HepG2 (cell line): ENCODE measurements around the gene ARHGAP26. TPM values are rescaled to one million over a fixed set of nuclear protein-coding genes. Genes with fewer than 3 reads are reported as not detected.

ENCODE experiments used
- ATAC-seq: fragments of 200-7000 bp; cut with Tn5 transposase; 3 replicates; pipeline ENCODE4 v1.9.1; 2020; ENCODE audit warnings: mild to moderate bottlenecking, moderate library complexity
- BruUV-seq: library from RNA; stranded (reverse); fragments of 400-500 nt; replicated peaks from 2 replicates; lab custom pipeline; 2021; lab: Mats Ljungman, UMichigan
- CTCF ChIA-PET: fragments of 300-600 bp; formaldehyde crosslinking; extraction: SDS; loops from one replicate; lab custom pipeline; 2021; ENCODE audit warnings: low total read pairs, inconsistent platforms, low intra/inter-chr PET ratio; lab: Yijun Ruan, JAX
- POLR2A ChIA-PET: fragments of 350-600 bp; sonication (Branson Sonifier 250); formaldehyde crosslinking; loops from one replicate; lab custom pipeline; 2020; ENCODE audit warnings: antibody characterized with exemption, inconsistent platforms; lab: Yijun Ruan, JAX
- DNase-seq: peaks from one replicate; pipeline ENCODE4 v3.0.0-alpha.2; 2015; ENCODE audit warnings: low spot score
- FAIRE-seq: peaks from 3 replicates; lab custom pipeline; 2011; peaks lifted over from hg19 to GRCh38; lab: Jason Lieb, UNC
- H2AFZ ChIP-seq: one replicate; pipeline ENCODE4 v1.6.1; 2011; ENCODE audit warnings: low read length, inconsistent platforms
- H3K27ac ChIP-seq: fragments of 300-600 bp; 3 replicates; pipeline ENCODE4 v1.8.0; 2011; ENCODE audit warnings: mixed run types, mild to moderate bottlenecking, mixed read lengths, low read length, inconsistent platforms; ENCODE audit not compliant: insufficient read depth; ENCODE audit errors: extremely low read length
- H3K27me3 ChIP-seq, 2 experiments: fragments of 200-600 bp in 1 of 2; 2 replicates in 1 of 2; 3 replicates in 1 of 2; pipeline versions ENCODE4 v1.6.0 to v1.8.0; 2011; ENCODE audit warnings: low read length in 2 of 2, mild to moderate bottlenecking in 2 of 2, moderate library complexity in 2 of 2, inconsistent platforms in 1 of 2; ENCODE audit not compliant: insufficient read depth in 2 of 2, control insufficient read depth in 1 of 2
- H3K36me3 ChIP-seq, 2 experiments: fragments of 200-600 bp in 1 of 2; replicated peaks in 1 of 2; 2 replicates in 1 of 2; 3 replicates in 1 of 2; pipeline versions ENCODE4 v1.5.1 to v1.8.0; 2011; ENCODE audit warnings: low read length in 2 of 2, inconsistent platforms in 1 of 2; ENCODE audit not compliant: insufficient read depth in 2 of 2, control insufficient read depth in 1 of 2
- H3K4me1 ChIP-seq: 2 replicates; pipeline ENCODE4 v1.5.1; 2012; ENCODE audit warnings: low read length, inconsistent platforms; ENCODE audit not compliant: insufficient read depth
- H3K4me2 ChIP-seq: 2 replicates; pipeline ENCODE4 v1.6.0; 2011; ENCODE audit warnings: low read depth, low read length, inconsistent platforms
- H3K4me3 ChIP-seq, 3 experiments: fragments of 200-600 bp in 1 of 3; sonication (generic), shearing (Covaris generic) in 1 of 3; replicated peaks in 1 of 3; 2 replicates each; pipeline ENCODE4 v1.5.1; 2011 to 2016; ENCODE audit warnings: low read length in 3 of 3, inconsistent platforms in 2 of 3, low read depth in 2 of 3, mild to moderate bottlenecking in 2 of 3, control low read depth in 1 of 3, mixed read lengths in 1 of 3; ENCODE audit not compliant: insufficient read depth in 1 of 3
- H3K79me2 ChIP-seq: one replicate; pipeline ENCODE4 v1.6.1; 2011; ENCODE audit warnings: low read length, inconsistent platforms; ENCODE audit not compliant: insufficient read depth
- H3K9ac ChIP-seq: 2 replicates; pipeline ENCODE4 v1.6.0; 2011; ENCODE audit warnings: mild to moderate bottlenecking, low read depth, low read length, inconsistent platforms; ENCODE audit not compliant: insufficient read depth
- H3K9me3 ChIP-seq: 2 replicates; pipeline ENCODE4 v1.5.1; 2012; ENCODE audit warnings: mild to moderate bottlenecking, low read length
- H4K20me1 ChIP-seq: 2 replicates; pipeline ENCODE4 v1.6.0; 2011; ENCODE audit warnings: inconsistent platforms, mild to moderate bottlenecking, low read length, moderate library complexity; ENCODE audit not compliant: insufficient read depth
- CBX2 ChIP-seq, 2 experiments: fragments of 200-600 bp in 1 of 2; sonication (generic); formaldehyde crosslinking in 1 of 2; IDR thresholded peaks; 2 replicates each; pipeline versions ENCODE4 v1.7.0 to v1.8.1; 2018 to 2022; ENCODE audit warnings: low read depth in 2 of 2, low read length in 1 of 2, mild to moderate bottlenecking in 1 of 2, missing genetic modification reagents in 1 of 2
- MTA3 ChIP-seq: sonication (generic); formaldehyde crosslinking; IDR thresholded peaks from 2 replicates; pipeline ENCODE4 v1.4.0; 2020; ENCODE audit warnings: missing genetic modification reagents
- ZNF30 ChIP-seq: sonication (generic); formaldehyde crosslinking; IDR thresholded peaks from 2 replicates; pipeline ENCODE4 v1.5.0; 2020; ENCODE audit warnings: mild to moderate bottlenecking, missing genetic modification reagents
- WGBS: methylation state at CpG from one replicate; pipeline ENCODE4 v1.1.6; 2017; ENCODE audit warnings: low lambda C conversion rate; 5-methylcytosine and 5-hydroxymethylcytosine counted together
- in situ Hi-C: cut with HindIII; loops from 2 replicates; pipeline ENCODE4 v1.10.0; 2017; ENCODE audit warnings: low pct_unique_long_range_greater_than_20kb; ENCODE audit not compliant: extremely low pct_ligation_motif_present
- intact Hi-C: fragments of 100-400 bp; cut with micrococcal nuclease; formaldehyde crosslinking; loops from one replicate; pipeline ENCODE4 v1.10.0; 2022; ENCODE audit not compliant: unreplicated experiment
- polyA plus RNA-seq, 8 experiments: library from polyadenylated mRNA; depleted of rRNA in 3 of 8; stranded (reverse) in 7 of 8; unstranded in 1 of 8; fragments of >200 nt; fragmentation: Illumina TruSeq in 4 of 8; extraction: Trizol in 4 of 8; gene quantifications; 2 replicates each; pipeline versions ENCODE4 v1.2.1 to v1.2.3, GENCODE V29; 2011 to 2016; ENCODE audit warnings: low read depth in 4 of 8, missing spikeins in 1 of 8, mixed read lengths in 1 of 8; ENCODE audit not compliant: insufficient read depth in 1 of 8
- total RNA-seq, 5 experiments: library from RNA; depleted of rRNA; stranded (reverse); fragments of >200 nt; fragmentation: Illumina TruSeq; extraction: Trizol; gene quantifications; 2 replicates each; pipeline ENCODE4 v1.2.3, GENCODE V29; 2016; ENCODE audit warnings: low read depth in 1 of 5
- TF ChIP-seq, protein P1 (sequence below): sonication (generic); formaldehyde crosslinking; IDR thresholded peaks from 2 replicates; pipeline ENCODE4 v1.5.1; 2020; ENCODE audit warnings: missing genetic modification reagents, mild to moderate bottlenecking, borderline replicate concordance

The ARHGAP26 gene
- total and polyA plus RNA-seq, 2 of the 13 experiments (the other 11 are each of a cell fraction or from before 2014, with no cell fraction given), result 9.6 to 18.2 TPM

DNA sequence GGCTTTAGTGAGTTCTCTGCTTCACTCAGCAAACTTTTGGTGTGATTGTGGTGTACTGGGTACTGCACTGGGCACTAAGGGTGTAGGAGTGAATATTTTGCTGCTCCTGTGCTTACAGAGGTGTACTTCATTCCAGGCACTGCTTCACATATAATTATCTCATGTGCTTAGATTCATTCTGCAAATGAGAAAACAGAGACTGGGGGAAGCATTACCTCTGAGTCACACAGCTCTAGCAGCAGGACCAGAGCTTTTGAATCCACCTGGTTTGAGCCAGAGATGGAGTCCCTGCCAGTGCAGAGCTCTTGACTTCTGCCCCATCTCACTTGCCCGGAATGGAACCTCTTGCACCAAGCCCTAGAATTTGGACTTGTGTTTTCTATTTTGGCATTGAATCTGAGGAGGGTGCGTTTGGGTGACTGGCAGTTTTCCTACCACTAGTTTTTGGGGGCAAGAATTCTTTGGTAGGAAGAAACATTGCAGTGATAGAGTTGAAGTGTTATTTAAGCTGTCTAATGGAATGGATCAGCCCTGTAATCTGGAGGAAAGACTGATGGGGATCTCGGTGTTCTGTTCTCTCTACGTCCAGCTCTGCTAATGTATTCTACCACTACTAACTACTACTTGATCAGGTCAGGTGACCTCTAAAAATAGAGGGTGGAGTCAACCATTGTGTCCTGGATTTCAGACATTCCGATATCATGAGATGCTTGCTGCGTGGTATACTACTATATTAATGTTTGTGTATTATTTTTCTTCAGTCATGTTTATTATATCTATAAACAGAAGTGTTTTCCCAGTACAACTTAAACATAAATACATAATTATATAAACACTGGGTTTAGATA, 2.5 kb downstream of the ARHGAP26 start:
- FAIRE-seq (no peak), DNase-seq (no peak), ATAC-seq (no peak)
- H3K9ac ChIP-seq, result no peak overlapping the region
- no peak overlapping the region for H2AFZ ChIP-seq
- H3K36me3 ChIP-seq, result no peaks in the 10 kb centered on the region; a peak in 1 of 5 replicates
- intact Hi-C loops, result no loop called here
- H3K27ac ChIP-seq, result no peak overlapping the region
- no peak for TF ChIP-seq ZNF30
- TF ChIP-seq CBX2 (IDR thresholded peaks at IDR 0.05; ENCODE audit: low read depth, low read length), result no peak
- TF ChIP-seq CBX2 (CRISPR knock-in tag; IDR thresholded peaks at IDR 0.05; ENCODE audit: low read depth), result no peak
- no peak for TF ChIP-seq MTA3 (CRISPR knock-in tag)
- TF ChIP-seq, protein P1, sequence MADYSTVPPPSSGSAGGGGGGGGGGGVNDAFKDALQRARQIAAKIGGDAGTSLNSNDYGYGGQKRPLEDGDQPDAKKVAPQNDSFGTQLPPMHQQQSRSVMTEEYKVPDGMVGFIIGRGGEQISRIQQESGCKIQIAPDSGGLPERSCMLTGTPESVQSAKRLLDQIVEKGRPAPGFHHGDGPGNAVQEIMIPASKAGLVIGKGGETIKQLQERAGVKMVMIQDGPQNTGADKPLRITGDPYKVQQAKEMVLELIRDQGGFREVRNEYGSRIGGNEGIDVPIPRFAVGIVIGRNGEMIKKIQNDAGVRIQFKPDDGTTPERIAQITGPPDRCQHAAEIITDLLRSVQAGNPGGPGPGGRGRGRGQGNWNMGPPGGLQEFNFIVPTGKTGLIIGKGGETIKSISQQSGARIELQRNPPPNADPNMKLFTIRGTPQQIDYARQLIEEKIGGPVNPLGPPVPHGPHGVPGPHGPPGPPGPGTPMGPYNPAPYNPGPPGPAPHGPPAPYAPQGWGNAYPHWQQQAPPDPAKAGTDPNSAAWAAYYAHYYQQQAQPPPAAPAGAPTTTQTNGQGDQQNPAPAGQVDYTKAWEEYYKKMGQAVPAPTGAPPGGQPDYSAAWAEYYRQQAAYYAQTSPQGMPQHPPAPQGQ (CRISPR knock-in tag), result no peak
- H3K9me3 ChIP-seq, result no peaks in the 10 kb centered on the region
- ChIA-PET CTCF (interaction anchor here (1.3 kb wide), 1 partner anchor 108 kb away, joined by 6 read pairs; no protein-coding TSS in a partner anchor), POLR2A (interaction anchor here (2.6 kb wide), 1 partner anchor 61 kb away, joined by 12 read pairs; no protein-coding TSS in a partner anchor)
- H3K27me3 ChIP-seq, result peaks cover 0 to 8% of the 10 kb centered on the region in 2 experiments; a peak in 2 of 5 replicates
- peaks cover 59% of the 10 kb centered on the region for H3K79me2 ChIP-seq
- H3K4me1 ChIP-seq, result peaks cover 54% of the 10 kb centered on the region
- no TSS peak for BruUV-seq
- WGBS, result 91% methylated on average over 6 of the region's 6 CpGs
- no peaks in the 10 kb centered on the region for H4K20me1 ChIP-seq
- H3K4me2 ChIP-seq, result peak overlapping the region; percentile 91
- H3K4me3 ChIP-seq, result peak overlapping the region in 2 of 3 experiments; percentile 9 to 87; a peak in 3 of 6 replicates
- in situ Hi-C loops, result loop anchor here (5.0 kb wide), 1 partner anchor 100 kb away; no protein-coding TSS in a partner anchor
